Effector CD8-positive, alpha-beta T cell (primary cell): Measurements from ENCODE around the gene MGAT5B.
"Not testable (repeated sequence)": the region's sequence is repeated elsewhere in the genome, so short reads cannot be mapped to it uniquely, and the experiment has no call there.

Source experiments
- DNase-seq: peaks from one replicate; lab custom pipeline; 2025; lab: John Stamatoyannopoulos, UW

MGAT5B gene

DNA sequence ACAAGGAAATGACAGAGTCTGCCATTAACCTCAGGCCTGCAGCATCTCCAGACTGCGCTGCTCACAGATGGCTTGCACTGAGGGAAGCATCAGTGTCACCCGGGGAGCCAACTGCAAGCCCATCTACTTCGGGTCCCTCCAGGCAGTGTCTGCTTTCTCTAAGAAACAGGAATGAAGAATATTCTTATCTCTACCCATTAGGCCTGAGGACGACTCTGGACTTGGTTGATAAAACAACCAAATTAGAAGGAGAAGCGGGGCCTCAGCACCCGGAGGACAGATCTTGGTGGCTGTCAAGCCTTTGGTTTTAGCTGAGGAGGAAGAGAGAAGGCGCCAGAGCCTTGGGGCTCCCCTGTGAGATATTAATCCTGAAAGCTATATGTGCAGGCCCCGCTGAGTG is 19.5 kb upstream of the MGAT5B start:
- DNase-seq, result no peak

DNA sequence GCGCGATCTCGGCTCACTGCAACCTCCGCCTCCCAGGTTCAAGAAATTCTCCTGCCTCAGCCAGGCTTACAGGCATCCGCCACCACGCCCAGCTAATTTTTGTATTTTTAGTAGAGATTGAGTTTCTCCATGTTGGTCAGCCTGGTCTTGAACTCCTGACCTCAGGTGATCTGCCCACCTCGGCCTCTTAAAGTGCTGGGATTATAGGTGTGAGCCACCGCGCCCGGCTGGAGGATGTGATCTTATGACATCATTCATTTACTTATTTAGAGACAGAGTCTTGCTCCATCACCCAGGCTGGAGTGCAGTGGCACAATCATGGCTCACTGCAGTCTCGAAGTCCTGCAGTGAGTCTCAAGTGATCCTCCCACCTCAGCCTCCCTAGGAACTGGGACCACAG is 19.0 kb upstream of the MGAT5B start:
- not testable (repeated sequence) for DNase-seq

DNA sequence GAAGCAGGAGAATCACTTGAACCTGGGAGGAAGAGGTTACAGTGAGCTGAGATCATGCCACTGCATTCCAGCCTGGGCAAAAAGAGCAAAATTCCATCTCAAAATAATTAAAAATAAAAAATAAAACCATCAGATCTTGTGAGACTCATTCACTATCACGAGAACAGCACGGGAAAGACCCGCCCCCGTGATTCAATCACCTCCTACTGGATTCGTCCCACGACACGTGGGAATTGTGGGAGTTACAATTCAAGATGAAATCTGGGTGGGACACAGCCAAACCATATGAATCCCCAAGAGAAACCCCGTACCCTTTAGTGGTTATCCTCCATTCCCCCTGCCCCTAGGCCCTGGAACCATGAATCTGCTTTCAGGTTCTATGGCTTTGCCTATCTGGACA is 15.4 kb upstream of the MGAT5B start:
- no peak for DNase-seq

DNA sequence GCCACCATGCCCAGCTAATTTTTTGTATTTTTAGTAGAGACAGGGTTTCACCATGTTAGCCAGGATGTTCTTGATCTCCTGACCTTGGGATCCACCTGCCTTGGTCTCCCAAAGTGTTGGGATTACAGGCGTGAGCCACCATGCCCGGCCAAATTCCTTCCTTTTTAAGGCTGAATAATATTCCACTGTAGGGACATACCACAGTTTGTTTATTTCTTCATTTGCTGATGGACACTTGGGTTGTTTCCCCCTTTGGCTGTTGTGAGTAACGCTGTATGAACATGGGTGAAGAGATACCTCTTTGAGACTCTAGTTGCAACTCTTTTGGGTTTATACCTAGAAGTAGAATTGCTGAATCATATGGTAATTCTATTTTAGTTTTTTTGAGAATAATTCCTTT is 13.1 kb upstream of the MGAT5B start:
- DNase-seq, result no peak

DNA sequence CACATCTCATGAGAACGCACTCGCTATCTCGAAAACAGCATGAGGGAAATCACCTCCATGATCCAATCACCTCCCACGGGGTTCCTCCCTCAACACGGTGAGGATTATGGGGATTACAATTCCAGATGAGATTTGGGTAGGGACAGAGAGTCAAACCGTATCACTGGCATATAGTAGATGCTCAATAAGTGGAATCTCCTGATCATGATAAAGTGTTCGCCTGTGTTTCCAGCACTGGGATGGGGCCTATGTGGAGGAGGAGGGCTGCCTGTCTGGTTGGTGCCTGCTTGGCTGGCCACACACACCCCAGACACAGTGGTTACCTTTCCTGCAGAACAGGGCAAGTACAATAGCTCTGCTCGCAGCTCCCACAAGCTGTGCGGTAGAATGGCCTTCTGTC is 6.1 kb upstream of the MGAT5B start:
- no peak for DNase-seq

DNA sequence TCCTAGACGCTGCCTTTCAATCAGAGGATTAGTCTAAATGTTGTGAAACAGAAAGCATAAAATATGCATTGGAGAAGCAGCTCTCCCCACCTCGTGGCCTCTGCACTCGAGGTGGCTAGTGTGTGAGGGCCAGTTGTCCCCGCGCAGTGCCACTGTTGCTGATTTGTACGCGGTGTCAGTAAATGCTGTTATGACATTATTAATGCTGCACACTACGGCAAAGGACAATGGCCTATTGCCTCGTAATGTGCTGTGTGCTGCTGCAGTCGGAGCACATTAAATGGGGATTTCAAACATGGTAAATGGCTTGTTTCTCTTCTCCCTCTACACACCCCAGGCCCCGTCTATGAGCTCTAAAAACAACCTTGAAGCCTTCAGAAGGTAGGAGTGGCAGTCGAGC is 5.7 kb upstream of the MGAT5B start:
- DNase-seq, result no peak

DNA sequence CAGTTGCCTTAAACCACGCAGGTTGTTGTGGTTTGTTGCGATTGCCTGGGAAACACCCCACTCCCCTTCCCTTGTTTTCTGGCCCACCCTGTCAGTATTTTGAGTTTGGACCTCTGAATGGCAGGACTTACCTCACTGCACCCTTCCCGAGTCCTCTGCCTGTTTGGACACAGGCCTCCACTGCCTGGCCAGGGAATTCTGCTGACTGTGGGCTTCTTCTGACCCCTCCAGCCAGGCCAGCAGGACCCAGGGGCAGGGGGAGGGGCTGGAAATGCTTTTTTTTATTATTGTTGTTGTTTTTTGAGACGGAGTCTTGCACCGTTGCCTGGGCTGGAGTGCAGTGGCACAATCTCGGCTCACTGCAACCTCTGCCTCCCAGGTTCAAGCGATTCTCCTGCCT is 4.2 kb upstream of the MGAT5B start:
- no peak for DNase-seq

DNA sequence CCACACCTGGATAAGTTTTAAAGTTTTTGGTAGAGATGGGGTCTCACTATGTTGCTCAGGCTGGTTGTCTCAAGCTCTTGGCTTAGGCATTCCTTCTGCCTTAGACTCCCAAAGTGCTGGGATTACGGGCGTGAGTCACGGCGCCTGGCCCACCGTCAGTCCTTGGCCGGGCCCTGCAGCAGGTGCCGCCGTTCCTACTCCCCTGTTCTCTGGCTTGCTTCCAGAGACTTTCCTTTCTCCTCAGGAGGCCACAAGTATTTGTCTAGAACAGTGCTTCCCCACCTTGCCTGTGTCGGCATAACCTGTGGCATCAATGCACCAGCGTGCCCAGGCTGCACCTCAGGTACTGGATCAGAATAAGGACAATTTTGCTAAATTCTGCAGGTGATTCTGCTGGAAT is 3.0 kb upstream of the MGAT5B start:
- no peak for DNase-seq

DNA sequence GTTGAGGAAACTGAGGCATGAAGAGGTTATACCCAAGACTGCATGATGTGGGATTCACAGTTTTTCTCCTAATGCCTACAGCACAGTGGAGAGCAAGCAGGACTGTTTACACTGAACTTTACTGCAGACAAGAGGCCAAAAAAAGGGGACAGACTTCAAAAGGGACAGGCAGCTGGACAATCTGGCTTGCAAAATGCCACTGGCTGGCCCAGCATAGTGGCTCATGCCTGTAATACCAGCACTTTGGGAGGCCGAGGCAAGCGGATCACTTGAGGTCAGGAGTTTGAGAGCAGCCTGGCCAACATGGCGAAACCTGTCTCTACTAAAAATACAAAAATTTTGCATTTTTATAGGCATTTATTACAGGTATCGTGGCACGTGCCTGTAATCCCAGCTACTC is 2.0 kb upstream of the MGAT5B start:
- DNase-seq, result no peak

DNA sequence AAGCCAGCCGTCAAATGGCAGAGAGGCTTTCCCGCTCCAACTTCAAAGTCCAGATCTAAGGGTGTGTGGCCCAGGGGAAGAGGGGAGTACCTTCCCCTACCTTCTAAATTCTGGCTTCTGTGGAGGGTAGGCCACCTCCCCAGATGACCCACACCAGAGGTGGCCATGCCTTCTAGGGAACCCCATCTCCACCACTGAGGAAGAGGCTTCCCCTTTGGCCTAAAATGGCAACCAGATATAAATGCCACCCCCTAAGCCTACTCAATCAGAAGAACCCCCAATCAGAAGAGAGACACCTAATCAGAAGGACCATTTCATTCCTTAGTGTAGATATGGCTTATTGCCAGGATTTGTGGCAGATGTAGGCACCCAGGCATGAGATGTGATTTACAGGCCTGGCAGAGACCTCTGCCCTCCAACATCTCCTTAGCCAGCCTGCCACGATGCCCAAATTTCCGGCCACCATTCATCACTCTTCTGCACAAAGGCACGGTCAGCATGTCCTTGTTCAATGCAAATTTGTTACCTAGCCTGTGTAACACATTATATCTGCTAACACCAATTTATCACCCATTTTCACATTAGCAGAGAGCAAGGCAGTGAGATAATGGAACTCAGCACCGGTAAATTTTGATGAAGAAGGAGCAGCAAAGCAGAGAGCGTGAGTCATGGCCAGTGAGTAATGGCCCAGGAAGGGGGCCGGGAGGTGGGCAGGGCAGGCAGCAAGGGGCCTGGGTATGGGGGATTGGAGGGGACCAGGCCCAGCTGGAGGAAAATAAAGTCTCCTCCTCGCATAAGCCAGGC is 1.2 kb upstream of the MGAT5B start:
- DNase-seq, result no peak

DNA sequence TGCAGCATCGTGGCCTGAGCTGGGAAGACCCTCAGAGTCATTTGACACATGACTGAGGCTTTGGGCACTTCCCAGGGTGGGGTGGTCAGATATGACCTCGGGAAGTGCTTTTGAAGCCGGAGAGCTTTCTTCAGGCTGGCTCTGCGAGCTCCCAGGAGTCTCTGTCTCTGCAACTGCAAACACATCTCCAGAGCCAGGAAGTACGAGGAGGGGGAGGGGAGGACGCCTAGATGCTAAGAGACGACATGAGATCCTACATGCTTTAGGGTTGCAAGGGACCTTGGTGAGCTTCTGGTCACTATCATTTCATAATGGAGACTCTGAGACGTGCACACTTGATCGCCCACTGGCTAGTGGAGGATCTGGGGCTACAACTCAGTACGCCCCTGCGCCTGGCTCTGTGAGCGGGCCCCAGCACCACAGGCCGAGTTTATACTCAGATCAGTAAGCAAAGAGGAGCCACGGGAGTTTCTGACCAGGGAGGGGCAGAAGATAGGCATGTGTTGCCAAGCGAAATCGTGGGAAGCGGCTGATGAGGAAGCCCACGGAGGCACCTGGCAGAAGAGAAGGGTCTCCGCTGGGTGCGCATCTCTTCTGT is 527 bp upstream of the MGAT5B start:
- DNase-seq, result no peak

DNA sequence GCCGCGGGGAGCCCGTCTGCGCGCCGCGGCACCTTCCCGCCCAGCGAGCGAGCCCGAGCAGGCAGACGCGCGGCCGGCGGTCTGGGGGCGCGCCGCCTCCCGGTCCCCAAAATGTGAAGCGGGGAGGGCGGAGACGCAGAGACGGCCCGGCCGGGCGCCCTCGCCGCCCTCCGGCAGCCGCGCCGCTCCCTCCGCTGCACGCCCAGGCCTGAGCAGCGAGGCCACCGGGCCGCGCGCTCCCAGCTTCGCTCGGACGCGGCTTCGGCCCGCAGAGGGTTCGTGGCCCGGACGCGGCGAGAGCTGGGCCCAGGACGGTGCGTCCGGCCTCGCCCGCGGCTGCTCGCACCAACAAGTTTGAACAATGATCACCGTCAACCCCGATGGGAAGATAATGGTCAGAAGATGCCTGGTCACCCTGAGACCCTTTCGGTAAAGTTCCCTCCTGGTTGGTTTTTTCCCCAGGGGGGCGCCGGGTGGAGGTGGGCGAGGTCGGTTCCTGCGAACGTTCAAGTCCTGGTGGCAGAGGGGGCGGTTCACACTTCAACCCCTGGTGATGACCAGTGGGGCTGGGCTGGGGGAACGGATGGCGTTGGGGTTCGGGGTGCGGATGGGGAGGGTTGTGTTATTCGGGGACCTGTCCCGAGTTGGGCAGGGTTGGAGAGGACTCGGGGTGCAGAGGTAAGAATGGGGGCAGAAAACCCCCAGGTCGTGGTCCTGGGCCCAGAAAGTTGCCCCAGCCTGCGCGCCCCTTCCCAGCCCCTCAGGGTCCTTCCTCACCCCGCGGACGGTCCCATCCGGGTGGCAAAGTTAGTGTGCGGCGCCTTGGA is 678 bp downstream of the MGAT5B start:
- DNase-seq, result no peak

DNA sequence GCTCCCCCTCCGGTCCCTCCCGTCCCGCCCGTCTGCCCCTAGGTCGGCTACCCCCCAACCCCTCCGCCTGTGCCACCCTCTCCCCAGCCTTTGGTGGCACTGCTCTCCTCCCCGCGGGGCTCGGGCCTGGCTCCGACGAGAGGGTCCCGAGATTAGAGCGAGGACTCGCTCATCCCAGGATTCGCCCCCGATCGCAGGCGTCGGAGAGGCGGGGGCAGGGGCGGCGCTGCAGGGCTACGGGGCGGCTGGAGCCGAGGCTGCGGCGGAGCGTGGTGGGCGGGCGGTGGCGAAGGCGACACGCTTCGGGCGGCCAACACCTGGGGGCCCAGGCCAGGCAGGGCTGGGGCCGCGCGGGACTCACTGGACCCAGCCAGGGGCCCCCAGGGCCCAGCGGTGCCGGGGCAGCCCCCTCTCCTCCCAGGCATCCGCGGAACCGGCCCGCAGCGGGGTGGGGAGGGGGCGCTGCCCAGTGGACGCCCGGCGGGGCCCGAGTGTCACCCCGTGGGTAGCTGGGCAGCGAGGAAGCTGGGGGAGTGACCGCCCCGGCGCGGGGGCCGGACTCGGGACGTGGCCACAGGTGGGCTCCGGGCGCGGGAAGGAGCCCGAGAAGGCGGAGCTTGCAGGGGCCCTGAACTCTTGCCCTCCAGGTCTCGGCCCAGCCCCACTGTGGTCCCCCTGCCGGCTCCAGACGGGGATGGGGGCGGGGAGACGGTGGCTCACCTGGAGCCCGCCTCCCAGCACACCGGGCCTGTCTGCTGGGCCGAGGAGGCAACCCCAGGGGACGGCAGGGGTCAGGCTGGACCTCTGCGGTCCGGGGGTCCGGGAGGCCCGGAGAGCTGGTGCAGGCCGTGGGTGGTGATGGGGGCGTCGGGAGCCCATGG is 1.5 kb downstream of the MGAT5B start:
- DNase-seq, result no peak

DNA sequence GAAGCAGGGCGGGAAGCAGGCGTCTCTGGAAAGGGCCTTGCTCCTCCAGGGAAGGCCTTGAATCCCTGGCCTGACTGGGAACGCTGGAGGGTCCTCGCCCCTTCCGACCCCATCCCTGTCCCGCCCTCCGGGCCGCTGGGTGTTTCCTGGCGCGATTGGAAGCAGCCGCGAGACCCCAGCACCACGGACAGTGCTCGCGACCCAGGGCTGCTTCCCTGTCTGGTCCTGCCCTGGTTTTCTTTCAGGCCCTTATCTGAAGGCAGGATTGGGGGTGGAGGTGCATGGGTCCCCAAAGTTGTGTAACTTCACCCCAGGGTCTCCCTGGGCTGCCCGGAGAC is 2.1 kb downstream of the MGAT5B start:
- DNase-seq, result no peak

DNA sequence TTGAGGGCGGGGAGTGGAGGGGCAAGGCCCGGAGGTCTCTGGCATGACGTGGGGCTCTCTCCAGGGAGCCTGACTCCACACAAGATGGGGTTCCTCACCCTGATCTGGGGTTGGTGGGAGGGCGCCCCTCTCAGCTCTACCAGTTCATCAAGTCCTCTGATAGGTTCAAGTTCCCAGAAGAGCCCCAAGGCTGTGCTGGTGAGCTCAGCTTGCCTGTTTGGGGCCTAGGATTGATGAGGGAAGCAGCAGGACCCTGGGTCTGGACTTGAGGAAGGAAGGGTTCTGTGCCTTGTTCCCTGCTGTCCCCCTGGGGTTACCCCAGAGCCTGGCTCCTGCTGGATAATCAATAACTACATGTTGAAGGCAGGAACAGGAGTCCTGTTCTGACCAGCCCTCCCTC is 3.5 kb downstream of the MGAT5B start:
- DNase-seq, result no peak

DNA sequence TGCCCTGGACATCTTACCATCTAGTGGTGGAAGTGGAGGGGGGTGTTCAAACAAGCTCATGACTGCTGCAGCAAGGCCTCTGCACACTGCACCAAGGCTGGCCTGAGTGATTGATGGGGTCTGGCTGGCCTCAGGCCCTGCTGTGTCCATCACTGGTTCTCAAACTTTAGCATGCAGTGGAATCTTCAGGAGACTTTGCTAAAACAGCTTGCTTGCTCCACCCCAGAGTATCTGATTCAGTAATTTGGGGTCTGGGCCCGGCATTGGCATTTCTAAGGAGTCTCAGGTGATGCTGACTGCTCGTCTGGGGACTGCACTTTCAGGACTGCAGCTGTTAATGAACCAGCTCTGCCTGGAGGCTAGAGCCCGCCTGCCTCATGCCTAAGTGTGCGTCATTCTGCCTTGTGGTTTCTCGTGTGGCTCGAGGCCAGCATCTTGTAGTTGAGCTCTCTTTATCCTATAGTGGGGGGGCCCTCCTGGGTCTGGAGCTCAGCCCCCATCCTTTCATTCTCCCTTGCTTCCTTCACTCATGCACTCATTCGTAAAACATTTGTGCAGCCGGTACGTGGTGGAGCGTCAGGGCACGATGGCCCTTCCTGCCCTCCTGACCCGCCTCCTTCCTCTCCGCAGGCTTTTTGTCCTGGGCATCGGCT is 4.1 kb downstream of the MGAT5B start:
- DNase-seq, result no peak

DNA sequence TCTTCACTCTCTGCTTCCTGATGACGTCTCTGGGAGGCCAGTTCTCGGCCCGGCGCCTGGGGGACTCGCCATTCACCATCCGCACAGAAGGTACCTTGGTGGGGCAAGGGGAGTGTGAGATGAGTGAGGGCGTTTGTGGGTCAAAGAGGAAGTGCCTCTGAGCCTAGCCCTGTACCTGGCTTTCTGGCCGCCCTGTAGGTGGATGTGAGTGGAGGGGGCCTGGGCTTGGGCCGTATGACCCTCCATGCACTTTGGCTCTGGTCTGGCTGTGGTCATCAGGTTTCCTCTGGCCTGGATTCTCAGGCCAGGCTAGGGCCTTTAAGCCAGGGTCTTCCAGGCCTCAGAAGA is 4.6 kb downstream of the MGAT5B start:
- DNase-seq, result no peak

DNA sequence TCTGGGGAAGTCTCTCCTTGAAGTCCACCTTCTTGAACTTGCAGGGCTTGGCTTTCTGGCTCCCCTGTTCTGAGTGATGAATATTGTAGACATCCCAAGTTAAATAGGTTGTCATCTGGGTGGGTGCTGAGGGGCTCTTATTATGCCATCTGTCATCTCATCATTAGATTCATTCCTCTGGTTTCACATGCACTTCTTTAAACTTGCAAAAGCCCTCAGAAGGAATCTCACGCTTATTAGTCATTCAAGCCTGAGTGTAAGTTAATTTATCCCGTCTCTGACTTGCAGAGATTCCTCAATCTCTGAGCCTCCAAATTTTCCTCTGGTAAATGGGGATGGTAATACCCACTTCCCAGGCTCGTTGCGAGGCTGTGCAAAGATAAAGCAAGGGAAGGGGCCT is 5.7 kb downstream of the MGAT5B start:
- DNase-seq, result no peak

DNA sequence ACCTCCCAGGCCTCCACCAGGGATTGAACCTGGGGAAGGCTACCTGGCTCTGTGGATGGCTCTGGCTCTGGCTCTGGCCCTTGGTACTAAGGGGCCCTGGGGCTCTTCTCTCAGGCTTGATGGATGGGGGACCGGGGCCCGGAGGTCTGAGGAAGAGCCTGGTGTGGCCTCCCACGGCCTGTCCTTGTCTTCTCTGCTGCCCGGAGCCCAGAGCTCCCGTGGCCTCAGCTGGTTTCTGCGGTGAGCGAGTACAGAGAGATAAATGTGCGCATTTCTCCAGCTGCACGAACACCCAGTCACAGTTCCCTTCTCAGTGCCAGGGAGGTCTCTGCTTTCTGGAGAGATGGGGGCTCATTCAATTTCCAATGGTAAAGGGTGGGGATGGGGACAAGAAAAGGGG is 9.2 kb downstream of the MGAT5B start:
- DNase-seq, result no peak

DNA sequence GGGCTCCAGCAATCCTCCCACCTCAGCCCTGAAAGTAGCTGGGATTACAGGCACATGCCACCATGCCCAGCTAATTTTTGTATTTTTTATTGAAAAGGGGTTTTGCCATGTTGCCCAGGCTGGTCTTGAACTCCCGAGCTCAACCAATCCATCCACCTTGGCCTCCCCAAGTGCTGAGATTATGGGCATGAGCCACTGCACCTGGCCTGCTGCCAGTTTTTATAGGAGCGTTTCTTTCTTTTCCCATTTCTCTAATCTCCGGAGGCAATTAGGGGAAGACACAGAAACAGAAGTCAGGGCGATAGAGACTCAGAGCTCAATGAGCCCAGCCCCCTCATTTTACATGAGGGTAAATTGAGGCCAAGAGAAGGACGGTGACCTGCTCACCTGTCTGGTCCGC is 10.4 kb downstream of the MGAT5B start:
- no peak for DNase-seq

DNA sequence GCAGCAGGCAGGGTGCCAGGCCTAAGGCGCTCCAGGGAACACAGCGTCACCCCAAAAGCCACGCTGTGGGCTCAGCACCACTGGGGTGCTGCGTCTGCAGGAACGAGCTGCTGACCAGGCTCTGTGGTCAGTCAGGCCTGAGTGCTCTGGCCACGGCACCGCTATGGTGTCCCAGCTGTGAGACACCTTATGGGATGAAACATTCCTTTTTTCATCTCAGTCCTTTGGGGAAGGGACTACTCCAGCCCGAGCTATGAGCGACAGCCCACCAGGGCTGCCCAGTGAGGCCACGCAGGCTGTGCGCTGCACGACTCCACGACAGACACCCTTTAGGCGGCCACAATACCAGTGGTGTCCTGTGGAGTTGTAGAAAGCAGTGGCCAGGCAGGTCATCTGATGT is 11.1 kb downstream of the MGAT5B start:
- DNase-seq, result no peak

DNA sequence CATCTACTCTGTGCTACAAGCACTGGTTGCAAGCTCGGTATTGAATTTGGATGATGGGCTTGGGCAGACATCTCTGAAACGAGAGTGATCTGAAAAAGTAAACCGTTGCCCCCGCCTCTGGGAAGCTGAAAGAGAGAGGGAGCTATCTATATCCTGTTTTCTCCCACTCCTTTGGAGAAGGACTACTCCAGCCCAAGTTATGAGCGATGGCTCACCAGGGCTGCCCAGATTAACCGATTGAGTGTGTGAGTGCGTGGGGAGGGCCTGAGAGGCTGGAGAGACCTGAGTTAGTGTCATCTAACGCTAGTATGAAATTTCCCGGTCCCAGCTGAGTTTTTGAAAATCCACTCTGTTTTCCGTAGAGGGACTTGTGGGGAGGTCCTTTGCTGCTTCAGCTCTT is 11.5 kb downstream of the MGAT5B start:
- DNase-seq, result no peak
